ENCODE results near the gene CNPY4.

Gene CNPY4

GRCh38 chr7:100091411-100092181, 27.8 kb upstream of the CNPY4 start:
- no peak overlapping the region for H3K4me3 ChIP-seq (replicated peaks in 1 of 2; ENCODE audit: low read depth in 2 of 2, low read length in 2 of 2)
- peak; percentile 18 for TF ChIP-seq CTCF (IDR thresholded peaks at IDR 0.05; ENCODE audit: low read depth, low read length)
- no peak for DNase-seq (ENCODE audit: low read depth in 2 of 2)

GRCh38 chr7:100093054-100093453, 26.4 kb upstream of the CNPY4 start:
- H3K4me3 ChIP-seq (replicated peaks in 1 of 2; ENCODE audit: low read depth in 2 of 2, low read length in 2 of 2): no peak overlapping the region
- TF ChIP-seq CTCF (IDR thresholded peaks at IDR 0.05; ENCODE audit: low read depth, low read length): no peak
- DNase-seq (ENCODE audit: low read depth in 2 of 2): no peak

GRCh38 chr7:100093498-100093897, 25.9 kb upstream of the CNPY4 start:
- no peak for DNase-seq (ENCODE audit: low read depth in 2 of 2)
- no peak overlapping the region for H3K4me3 ChIP-seq (replicated peaks in 1 of 2; ENCODE audit: low read depth in 2 of 2, low read length in 2 of 2)
- TF ChIP-seq CTCF (IDR thresholded peaks at IDR 0.05; ENCODE audit: low read depth, low read length): no peak

GRCh38 chr7:100093925-100094486, 25.4 kb upstream of the CNPY4 start:
- no peak overlapping the region for H3K4me3 ChIP-seq (replicated peaks in 1 of 2; ENCODE audit: low read depth in 2 of 2, low read length in 2 of 2)
- no peak for DNase-seq (ENCODE audit: low read depth in 2 of 2)
- no peak for TF ChIP-seq CTCF (IDR thresholded peaks at IDR 0.05; ENCODE audit: low read depth, low read length)

- no peak overlapping the region for H3K4me3 ChIP-seq (replicated peaks in 1 of 2; ENCODE audit: low read depth in 2 of 2, low read length in 2 of 2)
- no peak for DNase-seq (ENCODE audit: low read depth in 2 of 2)
- TF ChIP-seq CTCF (IDR thresholded peaks at IDR 0.05; ENCODE audit: low read depth, low read length): no peak
Observed at GRCh38 chr7:100095289-100095688, 24.1 kb upstream of the CNPY4 start.

GRCh38 chr7:100095704-100096103, 23.7 kb upstream of the CNPY4 start:
- no peak for DNase-seq (ENCODE audit: low read depth in 2 of 2)
- no peak for TF ChIP-seq CTCF (IDR thresholded peaks at IDR 0.05; ENCODE audit: low read depth, low read length)
- no peak overlapping the region for H3K4me3 ChIP-seq (replicated peaks in 1 of 2; ENCODE audit: low read depth in 2 of 2, low read length in 2 of 2)
